Gastroesophageal sphincter (tissue), 4 donors: ENCODE data around the gene CHTF18. TPM values are rescaled to one million over a fixed set of nuclear protein-coding genes. Genes with fewer than 3 reads are reported as not detected.

Experiments used
- ATAC-seq: fragments of 150-250 bp; one replicate; pipeline ENCODE4 v1.9.1; 2016; ENCODE audit warnings: mild to moderate bottlenecking, moderate library complexity
- H3K27ac ChIP-seq, 4 donors: fragments of 200-600 bp; sonication (generic) in 3 of 4; 1 replicate in 3 of 4; 2 replicates in 1 of 4; pipeline ENCODE4 v1.5.1; 2016 to 2019
- H3K27me3 ChIP-seq: fragments of 200-600 bp; sonication (generic); one replicate; pipeline ENCODE4 v1.5.1; 2019
- H3K36me3 ChIP-seq, 2 donors: fragments of 200-600 bp; sonication (generic); one replicate each; pipeline ENCODE4 v1.5.1; 2019; ENCODE audit warnings: control low read depth in 1 of 2
- H3K4me1 ChIP-seq, 3 donors: fragments of 200-600 bp; sonication (generic); 1 replicate in 2 of 3; 2 replicates in 1 of 3; pipeline ENCODE4 v1.5.1; 2016 to 2019; ENCODE audit warnings: control low read depth in 2 of 3
- H3K4me3 ChIP-seq, 2 donors: fragments of 200-600 bp; sonication (generic); one replicate each; pipeline ENCODE4 v1.5.1; 2019; ENCODE audit warnings: mild to moderate bottlenecking in 1 of 2, moderate library complexity in 1 of 2
- H3K9me3 ChIP-seq, 3 donors: fragments of 200-600 bp; sonication (generic); one replicate each; pipeline ENCODE4 v1.5.1; 2017 to 2019; ENCODE audit warnings: control low read depth in 2 of 3
- CTCF ChIP-seq, 4 experiments: fragments of 200-600 bp in 2 of 4; fragments of 450-650 bp in 2 of 4; sonication (generic) in 1 of 4; IDR thresholded peaks; one replicate each; pipeline ENCODE4 v1.5.1; 2017 to 2019; ENCODE audit warnings: antibody characterized with exemption in 4 of 4, mild to moderate bottlenecking in 2 of 4, moderate library complexity in 2 of 4
- EP300 ChIP-seq: sonication (generic); formaldehyde crosslinking; IDR thresholded peaks from one replicate; pipeline ENCODE4 v1.6.1; 2017; ENCODE audit warnings: antibody characterized with exemption, mild to moderate bottlenecking
- POLR2A ChIP-seq, 2 donors: fragments of 450-650 bp; IDR thresholded peaks; one replicate each; pipeline ENCODE4 v1.6.1; 2017; ENCODE audit warnings: antibody characterized with exemption in 2 of 2, mild to moderate bottlenecking in 2 of 2, moderate library complexity in 1 of 2
- POLR2AphosphoS5 ChIP-seq: sonication (generic); formaldehyde crosslinking; IDR thresholded peaks from one replicate; pipeline ENCODE4 v1.6.1; 2017; ENCODE audit warnings: antibody characterized with exemption
- WGBS, 2 donors: methylation state at CpG; one replicate each; pipeline ENCODE4 v1.1.5; 2018; ENCODE audit warnings: low coverage in 1 of 2; 5-methylcytosine and 5-hydroxymethylcytosine counted together
- total RNA-seq, 4 donors: library from RNA; depleted of rRNA; stranded (reverse); fragments of >200 nt; gene quantifications; one replicate each; pipeline ENCODE4 v1.1.0, GENCODE V29; 2016

Gene CHTF18
- total RNA-seq, 4 donors from 2014 or later = 4.6 to 10.9 (median 8.3) TPM

GRCh38 chr16:766820-767640 is 21.4 kb upstream of the CHTF18 start:
- no peak for ATAC-seq
- Histone ChIP-seq H3K4me1 (no peaks in the 10 kb centered on the region), H3K27me3 (peaks cover 69% of the 10 kb centered on the region), H3K9me3 (no peaks in the 10 kb centered on the region), H3K36me3 (no peaks in the 10 kb centered on the region), H3K27ac (no peak overlapping the region), H3K4me3 (no peak overlapping the region)
- no CpG with 5 or more reads among the region's 48 CpGs for WGBS, 2 donors
- TF ChIP-seq EP300 (no peak), POLR2A (IDR thresholded peaks at IDR 0.05) (no peak), POLR2AphosphoS5 (no peak), CTCF (IDR thresholded peaks at IDR 0.05) (no peak)

- no peak for ATAC-seq
- TF ChIP-seq EP300 = no peak
- TF ChIP-seq POLR2A (IDR thresholded peaks at IDR 0.05) = no peak
- no peak for TF ChIP-seq POLR2AphosphoS5
- no peak for TF ChIP-seq CTCF (IDR thresholded peaks at IDR 0.05)
- WGBS, 2 donors = 46% methylated on average over 4 of the region's 38 CpGs; no CpG with 5 or more reads in 1 of the 2 donors
- Histone ChIP-seq H3K4me1 (no peaks in the 10 kb centered on the region), H3K27ac (no peak overlapping the region), H3K4me3 (no peak overlapping the region), H3K36me3 (no peaks in the 10 kb centered on the region), H3K9me3 (no peaks in the 10 kb centered on the region), H3K27me3 (peaks cover 62% of the 10 kb centered on the region)
Observed at GRCh38 chr16:767743-768235, 20.6 kb upstream of the CHTF18 start.

- Histone ChIP-seq H3K4me3 (no peak overlapping the region), H3K27ac (no peak overlapping the region), H3K27me3 (peaks cover 55% of the 10 kb centered on the region), H3K4me1 (no peaks in the 10 kb centered on the region), H3K36me3 (no peaks in the 10 kb centered on the region), H3K9me3 (no peaks in the 10 kb centered on the region)
- ATAC-seq = no peak
- TF ChIP-seq EP300 (no peak), POLR2A (IDR thresholded peaks at IDR 0.05) (no peak), POLR2AphosphoS5 (no peak), CTCF (IDR thresholded peaks at IDR 0.05) (no peak)
- no CpG with 5 or more reads among the region's 21 CpGs for WGBS, 2 donors
Observed at GRCh38 chr16:768428-768827, 20.0 kb upstream of the CHTF18 start.

GRCh38 chr16:769184-769784 is 19.1 kb upstream of the CHTF18 start:
- no CpG with 5 or more reads among the region's 20 CpGs for WGBS, 2 donors
- Histone ChIP-seq H3K27me3 (peaks cover 52% of the 10 kb centered on the region), H3K4me1 (no peaks in the 10 kb centered on the region), H3K4me3 (no peak overlapping the region), H3K36me3 (no peaks in the 10 kb centered on the region), H3K9me3 (no peaks in the 10 kb centered on the region), H3K27ac (no peak overlapping the region)
- ATAC-seq = no peak
- TF ChIP-seq EP300 (no peak), POLR2AphosphoS5 (no peak), POLR2A (IDR thresholded peaks at IDR 0.05) (no peak), CTCF (IDR thresholded peaks at IDR 0.05) (no peak)
